ENCODE results near the gene ARL15.
"Not testable (repeated sequence)": the region's sequence is repeated elsewhere in the genome, so short reads cannot be mapped to it uniquely, and the experiment has no call there.

Gene ARL15

DNA sequence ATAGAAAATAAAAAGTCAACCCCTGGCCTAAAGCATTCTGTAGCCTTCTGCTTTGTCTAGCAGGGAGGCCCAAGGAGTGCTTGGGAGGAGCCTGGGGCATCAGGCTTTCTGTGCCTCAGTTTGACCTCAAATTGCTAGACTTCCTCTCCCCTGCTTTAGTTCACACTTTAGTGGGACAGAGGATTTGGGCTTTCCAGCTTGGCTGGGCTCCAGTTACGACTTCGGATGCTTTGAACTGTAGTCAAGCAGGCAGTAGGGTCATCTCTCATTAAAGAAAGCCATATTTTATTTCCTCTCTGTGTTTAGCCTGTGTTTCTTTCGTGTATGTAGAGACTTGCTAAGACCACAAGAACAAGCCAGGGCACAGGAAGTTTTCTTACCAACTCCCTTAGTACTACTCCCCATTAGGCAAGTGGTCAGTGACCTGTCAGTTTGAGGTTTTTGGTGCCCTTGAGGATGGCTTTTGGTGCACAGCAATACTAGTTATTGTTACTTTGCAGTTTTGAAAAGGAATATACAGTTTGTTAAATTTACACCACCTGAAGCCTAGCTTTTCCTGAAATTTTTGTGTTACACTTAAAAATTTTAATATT, 415.2 kb downstream of the ARL15 start:
- no peak for DNase-seq (ENCODE audit: low spot score)

DNA sequence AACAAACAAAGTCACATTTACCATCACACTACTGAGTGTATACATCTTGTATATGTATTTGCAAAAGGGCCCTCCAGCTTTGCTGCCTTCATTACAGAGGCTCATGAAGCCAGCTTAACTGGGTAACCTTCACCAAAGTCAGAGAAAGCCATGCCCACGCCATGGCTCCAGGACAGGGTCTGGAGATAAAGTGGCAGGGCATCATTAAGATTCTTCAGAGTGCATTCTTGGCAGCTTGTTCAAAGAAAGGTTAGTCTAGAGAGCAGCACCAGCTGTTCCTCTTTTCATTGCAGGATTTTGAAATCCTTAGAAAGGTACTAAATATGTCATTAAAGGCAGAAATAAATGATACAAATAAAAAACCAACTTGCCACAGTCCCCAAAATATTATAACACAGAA, 416.7 kb downstream of the ARL15 start:
- no peak for DNase-seq (ENCODE audit: low spot score)

DNA sequence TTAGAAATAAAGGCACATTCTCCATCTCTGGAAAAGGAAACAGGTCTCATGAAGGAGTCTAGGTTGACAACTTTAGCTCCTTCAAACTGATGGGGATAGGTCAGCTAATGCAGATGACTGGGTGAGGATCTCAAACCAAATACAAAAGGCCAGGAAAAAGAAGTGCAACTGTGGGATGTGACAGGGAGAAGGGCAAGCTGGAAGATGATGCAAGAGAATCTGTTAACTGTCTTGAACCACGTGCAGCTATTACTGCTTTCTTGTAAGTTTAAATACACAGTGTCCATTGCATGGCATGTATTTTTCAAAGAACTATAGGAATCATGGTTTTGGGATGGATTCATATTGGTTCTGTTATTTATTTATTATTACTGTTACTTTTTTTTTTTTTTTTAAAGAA, 418.1 kb downstream of the ARL15 start:
- DNase-seq (ENCODE audit: low spot score), result no peak

DNA sequence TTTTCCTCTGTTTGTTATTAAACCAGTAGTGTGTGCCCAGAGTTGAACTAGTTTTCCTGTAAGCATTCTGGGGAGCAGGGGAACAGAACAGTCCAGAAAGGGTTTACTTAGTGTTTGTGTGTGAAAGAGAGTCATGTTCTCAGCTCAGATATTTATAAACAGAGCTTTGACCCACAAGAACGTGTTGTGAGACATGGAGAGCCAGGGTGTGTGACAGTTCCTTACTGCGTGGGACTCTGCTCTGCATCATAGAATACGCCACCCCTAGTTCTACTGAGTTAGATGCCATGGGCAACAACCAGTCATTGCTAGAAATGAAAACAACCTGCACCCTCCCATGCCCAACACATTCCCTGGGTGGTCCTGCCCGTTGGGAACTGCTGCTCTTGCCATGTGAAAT, 419.2 kb downstream of the ARL15 start:
- DNase-seq (ENCODE audit: low spot score), result no peak

DNA sequence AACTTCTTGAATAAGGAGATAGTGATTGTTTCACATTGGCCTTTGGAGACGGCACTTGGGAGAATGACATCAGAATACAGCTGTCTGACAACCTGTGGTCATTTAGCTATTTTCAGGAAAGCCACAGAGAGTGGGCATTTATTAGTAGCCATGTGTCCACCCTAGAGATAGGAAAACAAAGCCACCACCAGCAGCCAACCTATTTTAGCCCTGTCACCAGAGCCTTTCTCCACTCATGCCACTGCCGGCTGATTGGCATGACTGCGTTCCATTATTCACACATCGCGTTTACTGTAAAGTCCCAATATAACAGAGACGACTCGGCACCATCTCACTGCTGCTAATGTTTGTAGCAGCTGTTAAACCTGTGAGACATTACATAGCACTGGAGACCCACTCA, 419.9 kb downstream of the ARL15 start:
- no peak for DNase-seq (ENCODE audit: low spot score)

DNA sequence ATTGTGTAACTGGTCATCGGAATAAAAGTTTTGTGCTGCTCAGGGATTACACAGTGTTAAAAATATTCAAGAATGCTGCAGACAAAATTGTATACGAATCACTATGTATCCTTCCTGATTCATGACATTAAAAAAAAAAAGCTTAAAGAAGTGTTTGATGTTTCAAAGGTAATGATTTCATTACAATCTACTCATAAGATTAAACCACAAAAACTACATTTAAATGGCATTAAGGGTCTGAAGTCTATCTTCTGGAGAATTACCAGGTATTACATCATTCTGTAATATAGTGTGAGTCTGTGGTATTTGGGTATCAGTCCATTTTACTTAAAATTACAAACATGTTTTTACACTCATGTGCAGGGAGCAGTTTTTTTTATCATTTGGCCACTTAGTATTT, 425.5 kb downstream of the ARL15 start:
- DNase-seq (ENCODE audit: low spot score), result peak; percentile 13

DNA sequence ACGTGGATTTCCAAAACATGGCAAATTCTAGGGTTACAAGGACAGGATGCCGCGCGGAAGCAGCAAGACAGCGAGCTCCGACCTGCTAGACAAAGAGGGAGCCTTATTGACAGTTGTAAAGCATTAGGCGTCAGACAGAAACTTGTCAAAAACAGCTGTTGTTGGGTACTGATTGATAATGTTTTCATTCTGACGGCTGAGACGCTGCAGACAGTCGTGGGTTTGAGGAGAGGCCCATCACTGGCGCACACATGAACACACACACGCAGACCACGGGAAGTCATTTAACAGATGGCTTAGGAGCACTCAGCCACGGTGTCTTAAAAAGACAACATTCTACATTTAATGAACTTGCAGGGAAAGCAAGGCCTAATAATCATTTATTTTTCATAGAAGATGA, 426.0 kb downstream of the ARL15 start:
- no peak for DNase-seq (ENCODE audit: low spot score)

DNA sequence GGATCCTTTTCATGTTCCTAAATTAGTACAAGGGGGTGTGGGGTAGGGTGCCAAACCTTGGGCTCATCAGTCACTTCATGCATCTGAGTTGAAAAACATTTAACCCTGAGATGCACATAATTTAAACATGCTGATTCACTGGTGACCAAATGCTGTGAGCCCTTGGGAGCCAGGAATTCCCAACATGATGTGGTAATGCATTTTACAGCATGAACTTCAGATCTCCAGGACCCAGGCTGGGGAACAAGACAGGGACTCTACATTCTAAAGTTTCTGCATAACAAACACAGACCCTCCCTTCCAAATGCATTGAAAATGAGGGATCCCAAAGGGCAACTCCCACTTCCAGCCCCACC, 427.7 kb downstream of the ARL15 start:
- peak; percentile 34 for DNase-seq (ENCODE audit: low spot score)

DNA sequence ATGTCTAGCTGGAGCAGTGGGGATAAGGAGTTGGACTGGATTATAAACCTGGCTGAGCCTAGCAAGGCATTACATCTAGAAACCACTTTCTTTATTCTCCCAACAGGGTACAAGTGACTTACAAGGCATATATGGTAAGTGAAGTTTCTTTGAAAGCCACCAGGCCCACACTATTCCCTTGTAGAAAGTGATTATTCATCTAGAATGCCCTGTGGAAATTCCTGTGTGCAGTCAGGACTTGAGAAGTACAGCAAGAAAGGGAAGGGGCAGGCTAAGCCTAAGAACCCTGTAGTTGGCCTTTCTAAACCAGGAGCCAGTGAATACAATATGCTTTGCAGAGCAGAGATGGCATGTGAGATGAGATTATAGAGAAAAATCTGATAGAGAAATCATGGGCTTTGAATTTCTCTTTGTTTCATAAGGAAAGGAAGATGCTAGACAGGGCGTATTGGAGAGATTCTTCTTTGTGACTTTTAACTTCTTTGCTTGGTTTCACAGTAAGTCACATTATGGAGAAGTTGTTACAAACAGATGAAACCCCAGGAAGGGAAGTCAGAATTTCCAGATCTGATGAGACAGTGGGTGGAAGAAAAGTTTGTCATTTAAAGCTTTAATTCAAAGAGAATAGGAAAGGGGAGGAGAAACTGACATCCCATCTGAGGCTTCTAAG, 428.2 kb downstream of the ARL15 start:
- DNase-seq (ENCODE audit: low spot score), result peak; percentile 11

DNA sequence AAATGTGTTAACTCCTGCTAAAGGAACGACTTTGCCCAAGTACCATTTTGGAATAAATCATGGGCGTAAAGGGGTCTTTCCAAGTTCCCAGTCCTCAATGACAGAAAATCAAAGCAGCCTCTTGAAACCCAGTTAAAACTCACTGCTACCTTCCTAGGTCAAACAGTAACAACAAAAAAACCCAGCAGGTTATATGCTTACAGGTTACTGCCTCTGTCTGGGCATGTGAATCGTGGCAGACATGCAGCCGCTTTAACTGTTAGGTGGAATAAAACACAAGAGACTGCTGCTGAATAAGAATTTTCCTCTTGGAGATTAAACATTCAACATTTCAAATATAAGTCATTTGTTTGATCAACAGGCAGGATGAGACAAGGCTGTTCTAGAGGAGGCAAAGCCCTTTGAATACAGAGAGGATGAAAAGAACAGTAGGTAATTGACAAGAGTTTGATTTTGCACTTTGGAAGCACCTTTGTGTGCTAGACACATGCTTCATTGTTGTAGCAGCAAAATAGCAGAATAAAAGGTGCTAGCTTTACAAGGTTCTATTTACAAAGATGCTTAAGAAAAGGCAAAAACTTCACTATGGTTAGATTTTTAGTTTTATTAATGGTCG, 430.6 kb downstream of the ARL15 start:
- DNase-seq (ENCODE audit: low spot score), result no peak

DNA sequence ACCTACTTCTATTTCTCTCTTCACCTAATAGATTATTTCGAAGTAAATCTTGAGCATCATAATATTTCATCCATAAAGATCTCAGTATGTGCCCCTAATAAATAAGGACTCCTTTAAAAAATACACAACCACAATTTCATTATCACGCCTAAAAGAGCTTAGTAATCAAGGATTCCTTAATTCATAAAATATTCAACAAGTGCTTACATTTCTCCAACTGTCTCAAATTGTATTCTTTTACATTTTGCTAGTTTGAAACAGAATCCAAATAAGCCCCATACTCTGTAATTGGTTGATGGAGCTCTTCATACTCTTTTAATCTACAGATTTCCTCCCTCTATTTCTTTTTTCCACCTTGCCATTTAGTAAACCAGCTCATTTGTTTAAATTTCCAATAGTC, 432.4 kb downstream of the ARL15 start:
- no peak for DNase-seq (ENCODE audit: low spot score)

DNA sequence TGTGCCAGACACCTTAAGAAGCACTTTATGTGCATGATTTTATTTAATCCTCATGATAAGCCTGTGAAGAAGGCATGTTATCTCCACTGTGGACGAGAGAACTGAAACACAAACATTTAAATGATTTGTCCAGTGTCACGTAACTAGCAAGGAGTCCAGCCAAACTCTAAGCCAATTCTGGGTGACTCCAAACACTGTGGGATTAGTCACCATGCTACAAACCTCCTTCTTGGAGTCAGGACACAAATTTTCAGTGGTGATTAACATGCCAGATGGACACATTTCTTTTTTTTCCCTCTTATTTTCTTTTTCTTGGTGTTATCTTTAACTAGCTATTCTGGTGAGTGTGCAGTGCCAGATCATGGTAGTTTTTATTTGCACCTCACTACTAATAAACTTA, 433.1 kb downstream of the ARL15 start:
- DNase-seq (ENCODE audit: low spot score), result peak; percentile 90

DNA sequence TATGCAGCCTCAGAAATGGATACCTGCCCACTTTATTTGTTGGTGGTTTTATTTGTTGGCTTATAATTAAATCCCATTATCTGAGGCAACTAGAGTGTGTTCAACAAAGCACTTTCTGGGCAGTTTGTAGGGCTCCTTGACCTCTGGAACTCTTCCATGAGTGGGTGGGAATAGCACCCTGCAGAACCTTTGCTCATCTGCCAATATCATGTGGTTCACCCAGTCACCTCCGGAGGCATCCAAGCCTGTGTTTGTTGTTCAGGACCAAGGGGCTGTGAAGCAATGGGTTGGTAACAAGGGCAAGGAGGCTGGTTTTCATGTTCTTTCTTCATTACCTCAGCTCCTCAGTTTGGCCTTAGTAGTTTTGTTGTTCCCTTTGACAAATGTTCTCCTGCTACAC, 436.0 kb downstream of the ARL15 start:
- DNase-seq (ENCODE audit: low spot score), result peak; percentile 25

DNA sequence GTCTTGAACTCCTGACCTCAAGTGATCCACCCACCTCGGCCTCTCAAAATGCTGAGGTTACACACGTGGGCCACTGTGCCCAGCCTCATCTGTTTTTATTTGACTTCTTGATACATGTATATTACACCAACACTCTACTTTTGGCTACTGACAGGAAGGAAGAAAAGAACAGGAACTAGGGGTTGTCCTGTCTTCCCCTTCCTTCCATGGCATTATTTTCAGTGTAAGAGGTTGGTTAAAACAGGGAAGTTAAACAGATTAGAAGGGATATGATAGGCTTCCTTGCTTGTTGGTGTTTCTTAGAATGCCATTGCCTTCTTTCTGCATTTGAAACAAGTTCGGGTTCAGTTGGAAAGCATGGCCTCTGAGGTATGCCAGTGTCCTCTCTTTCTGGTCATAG, 437.1 kb downstream of the ARL15 start:
- DNase-seq (ENCODE audit: low spot score), result no peak

DNA sequence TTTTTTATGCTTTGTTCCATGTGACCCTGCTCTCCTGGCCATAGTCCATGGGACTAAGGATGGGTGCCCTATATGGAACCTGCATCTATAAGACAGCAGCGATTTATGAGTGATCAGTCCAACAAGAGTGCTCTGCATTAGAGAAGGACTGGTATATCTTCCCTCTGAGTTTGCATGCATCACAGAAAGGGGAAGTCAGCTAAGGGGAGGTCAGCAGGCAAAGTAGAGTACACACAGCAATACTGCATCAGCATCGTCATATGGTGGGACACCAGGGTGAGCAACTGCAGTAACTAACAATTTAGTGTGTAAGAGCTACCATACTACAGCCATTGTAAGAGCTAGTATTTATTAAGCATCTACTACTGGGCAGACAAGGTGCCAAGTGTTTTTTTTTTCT, 438.6 kb downstream of the ARL15 start:
- DNase-seq (ENCODE audit: low spot score), result no peak

DNA sequence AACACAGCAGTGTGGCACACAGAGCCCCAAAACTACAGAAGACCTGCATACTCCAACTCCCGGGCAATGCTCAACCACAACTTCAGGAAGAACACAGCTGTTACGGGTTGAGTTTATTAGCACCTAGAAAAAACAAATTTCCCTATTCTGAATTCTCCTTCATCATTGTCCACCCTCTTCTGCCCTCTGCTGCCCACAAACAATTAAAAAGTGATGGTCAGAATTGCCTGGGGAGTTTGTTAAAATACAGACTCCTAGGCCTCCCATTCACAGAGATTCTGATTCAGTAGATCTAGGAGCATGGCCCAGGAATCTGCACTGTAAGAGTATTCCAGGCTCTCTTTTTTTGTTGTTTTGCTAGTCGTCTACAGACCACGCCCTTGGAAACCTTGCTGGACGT, 439.3 kb downstream of the ARL15 start:
- DNase-seq (ENCODE audit: low spot score), result peak; percentile 17

DNA sequence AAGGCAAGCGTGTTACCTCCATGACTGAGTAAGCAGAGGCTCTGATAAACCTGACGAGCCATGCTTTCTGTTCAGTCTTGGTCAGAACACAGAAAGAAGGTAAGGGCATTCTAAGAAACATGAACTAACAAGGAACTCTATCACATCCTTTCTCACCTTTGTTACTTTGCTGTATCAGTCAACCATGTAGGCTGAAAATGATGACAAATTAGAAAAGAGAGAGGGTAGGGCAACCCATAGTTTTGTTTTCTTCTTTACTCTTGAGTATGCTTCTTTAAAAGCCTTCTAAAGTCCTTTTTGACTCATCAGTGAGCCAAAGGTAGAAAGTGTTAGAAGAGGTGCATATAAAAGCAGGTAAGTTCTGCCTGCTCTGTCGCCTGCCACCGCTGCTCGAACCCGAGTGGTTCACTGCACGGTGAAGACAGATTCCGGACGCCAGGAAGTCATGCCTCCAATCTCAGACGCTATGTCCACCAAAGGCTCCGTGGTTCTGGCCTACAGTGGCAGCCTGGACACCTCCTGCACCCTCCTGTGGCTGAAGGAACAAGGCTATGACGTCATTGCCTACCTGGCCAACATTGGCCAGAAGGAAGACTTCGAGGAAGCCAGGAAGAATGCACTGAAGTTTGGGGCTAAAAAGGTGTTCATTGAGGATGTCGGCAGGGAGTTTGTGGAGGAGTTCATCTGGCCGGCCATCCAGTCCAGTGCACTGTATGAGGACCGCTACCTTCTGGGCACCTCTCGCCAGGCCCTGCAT, 451.5 kb downstream of the ARL15 start:
- DNase-seq (ENCODE audit: low spot score), result no peak

DNA sequence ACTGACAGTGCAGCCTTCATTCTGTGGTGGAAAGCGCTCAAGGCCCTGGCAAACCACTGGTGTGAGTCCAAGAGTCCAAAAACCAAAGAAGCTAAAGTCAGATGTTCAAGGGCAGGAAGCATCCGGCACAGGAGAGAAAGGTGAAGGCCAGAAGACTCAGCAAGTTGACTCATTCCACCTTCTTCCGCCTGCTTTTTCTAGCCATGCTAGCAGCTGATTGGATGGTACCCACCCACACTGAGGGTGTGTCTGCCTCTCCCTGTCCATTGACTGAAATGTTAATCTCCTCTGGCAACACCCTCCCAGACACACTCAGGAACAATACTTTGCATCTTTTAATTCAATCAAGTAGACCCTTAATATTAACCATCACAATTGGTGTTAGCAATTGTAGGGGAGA, 453.9 kb downstream of the ARL15 start:
- no peak for DNase-seq (ENCODE audit: low spot score)

DNA sequence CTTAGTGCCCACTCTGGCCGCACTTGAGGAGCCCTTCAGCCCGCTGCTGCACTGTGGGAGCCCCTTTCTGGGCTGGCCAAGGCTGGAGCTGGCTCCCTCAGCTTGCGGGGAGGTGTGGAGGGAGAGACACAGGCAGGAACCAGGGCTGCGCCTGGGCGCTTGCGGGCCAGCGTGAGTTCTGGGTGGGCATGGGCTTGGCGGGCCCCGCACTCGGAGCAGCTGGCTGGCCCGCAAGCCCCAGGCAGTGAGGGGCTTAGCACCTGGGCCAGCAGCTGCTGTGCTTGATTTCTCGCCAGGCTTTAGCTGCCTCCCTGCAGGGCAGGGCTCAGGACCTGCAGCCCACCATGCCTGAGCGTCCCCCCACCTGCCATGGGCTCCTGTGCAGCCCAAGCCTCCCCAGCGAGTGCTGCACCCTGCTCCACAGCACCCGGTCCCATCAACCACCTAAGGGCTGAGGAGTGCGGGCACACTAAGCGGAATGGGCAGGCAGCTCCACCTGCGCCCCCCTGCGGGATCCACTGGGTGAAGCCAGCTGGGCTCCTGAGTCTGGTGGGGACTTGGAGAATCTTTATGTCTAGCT, 473.4 kb downstream of the ARL15 start:
- DNase-seq (ENCODE audit: low spot score), result not testable (repeated sequence)

DNA sequence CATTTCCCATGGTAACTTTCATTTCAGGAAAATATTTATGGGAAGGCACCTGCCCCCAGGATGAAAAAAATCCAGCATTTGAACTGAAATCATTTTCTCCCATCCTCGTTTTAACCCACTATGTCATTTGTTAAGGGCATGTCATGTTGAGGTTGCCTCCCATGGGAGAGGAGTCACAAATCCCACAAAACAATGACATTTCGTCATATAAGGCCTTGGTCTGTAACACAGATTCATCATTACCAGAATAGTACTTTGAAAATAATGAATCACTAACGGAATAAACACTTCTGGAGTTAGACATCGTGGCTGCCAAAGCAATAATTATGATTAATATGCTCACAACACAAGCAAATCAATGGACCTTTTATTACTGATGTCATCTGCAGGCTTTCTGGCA, 475.9 kb downstream of the ARL15 start:
- DNase-seq (ENCODE audit: low spot score), result no peak

Data from AG08395 (cell line).